ENCODE data around the gene RRAGD.

The RRAGD gene

DNA sequence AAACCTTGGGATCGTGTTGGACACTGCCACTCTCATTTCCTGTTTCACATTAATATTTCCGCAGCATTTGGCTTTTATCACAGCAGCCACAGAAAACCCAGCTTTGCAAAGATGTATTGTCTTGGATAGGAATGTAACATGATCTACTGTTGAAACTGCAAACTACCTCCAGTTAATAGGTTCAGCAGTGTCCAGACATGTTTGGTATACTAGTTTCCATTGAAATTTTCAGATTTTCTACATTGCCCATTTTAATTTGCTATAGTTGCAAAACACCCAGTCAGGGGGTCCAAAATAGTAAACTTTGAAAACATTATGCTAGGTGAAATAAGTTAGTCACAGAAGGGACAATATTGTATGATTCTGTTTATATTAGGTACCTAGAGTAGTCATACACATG is 24.2 kb upstream of the RRAGD start:
- Histone ChIP-seq H3K27me3 (ENCODE audit: control insufficient read depth in 1 of 2, insufficient read depth in 2 of 2, low read length in 2 of 2) (no peaks in the 10 kb centered on the region), H3K36me3 (ENCODE audit: control insufficient read depth in 2 of 2, insufficient read depth in 2 of 2, low read length in 2 of 2) (no peaks in the 10 kb centered on the region), H3K4me3 (ENCODE audit: low read length in 2 of 2) (no peak overlapping the region), H3K4me1 (ENCODE audit: control insufficient read depth, insufficient read depth, low read length) (peaks cover 13% of the 10 kb centered on the region), H3K27ac (ENCODE audit: low read length) (no peak overlapping the region), H3K9ac (ENCODE audit: low read length in 2 of 2) (no peak overlapping the region), H3K9me3 (ENCODE audit: control insufficient read depth in 2 of 2, low read length in 2 of 2) (peaks cover 0 to 3% of the 10 kb centered on the region in 2 donors)

DNA sequence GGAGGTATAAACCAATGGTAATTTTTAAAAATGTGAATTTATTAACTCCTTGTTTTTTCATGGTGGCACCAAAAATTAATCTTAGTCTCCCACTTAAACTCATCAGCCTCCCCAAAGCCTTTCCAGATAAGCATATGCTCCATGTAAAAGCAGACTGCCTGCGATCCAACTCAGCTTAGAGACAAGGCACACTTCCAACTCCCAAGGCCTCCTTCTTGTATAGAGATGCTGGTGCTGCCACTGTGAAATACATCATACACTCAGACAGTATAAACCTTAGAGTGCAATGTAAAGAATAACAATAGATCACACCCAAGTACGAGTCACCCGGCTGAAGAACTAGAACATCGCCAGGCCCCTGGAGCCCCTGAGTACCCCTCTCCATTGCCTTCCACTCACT is 22.9 kb upstream of the RRAGD start:
- Histone ChIP-seq H3K4me1 (ENCODE audit: control insufficient read depth, insufficient read depth, low read length) (peaks cover 13% of the 10 kb centered on the region), H3K27ac (ENCODE audit: low read length) (no peak overlapping the region), H3K4me3 (ENCODE audit: low read length in 2 of 2) (no peak overlapping the region), H3K9me3 (ENCODE audit: control insufficient read depth in 2 of 2, low read length in 2 of 2) (no peaks in the 10 kb centered on the region), H3K9ac (ENCODE audit: low read length in 2 of 2) (no peak overlapping the region), H3K36me3 (ENCODE audit: control insufficient read depth in 2 of 2, insufficient read depth in 2 of 2, low read length in 2 of 2) (no peaks in the 10 kb centered on the region), H3K27me3 (ENCODE audit: control insufficient read depth in 1 of 2, insufficient read depth in 2 of 2, low read length in 2 of 2) (no peaks in the 10 kb centered on the region)

DNA sequence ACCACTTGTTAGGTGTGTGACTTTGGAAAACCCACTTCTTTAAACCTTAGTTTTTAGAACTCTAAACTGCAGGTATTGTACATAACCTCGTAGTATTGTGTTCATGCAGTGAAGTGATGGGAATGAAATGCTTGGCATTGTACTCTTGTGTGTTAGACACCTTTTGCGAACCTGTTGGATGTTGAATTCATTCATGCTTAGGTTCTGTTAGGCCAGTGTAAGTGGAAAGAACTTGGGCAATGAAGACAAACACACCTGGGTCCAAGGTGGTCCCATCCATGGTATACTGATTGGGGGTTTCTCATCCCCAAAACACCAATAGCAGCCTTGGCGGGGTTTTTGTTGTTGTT is 22.1 kb upstream of the RRAGD start:
- no peak overlapping the region for H3K9ac ChIP-seq (ENCODE audit: low read length in 2 of 2)
- no peak overlapping the region for H3K27ac ChIP-seq (ENCODE audit: low read length)
- H3K4me3 ChIP-seq (ENCODE audit: low read length in 2 of 2), result peak overlapping the region; percentile 60 to 79

DNA sequence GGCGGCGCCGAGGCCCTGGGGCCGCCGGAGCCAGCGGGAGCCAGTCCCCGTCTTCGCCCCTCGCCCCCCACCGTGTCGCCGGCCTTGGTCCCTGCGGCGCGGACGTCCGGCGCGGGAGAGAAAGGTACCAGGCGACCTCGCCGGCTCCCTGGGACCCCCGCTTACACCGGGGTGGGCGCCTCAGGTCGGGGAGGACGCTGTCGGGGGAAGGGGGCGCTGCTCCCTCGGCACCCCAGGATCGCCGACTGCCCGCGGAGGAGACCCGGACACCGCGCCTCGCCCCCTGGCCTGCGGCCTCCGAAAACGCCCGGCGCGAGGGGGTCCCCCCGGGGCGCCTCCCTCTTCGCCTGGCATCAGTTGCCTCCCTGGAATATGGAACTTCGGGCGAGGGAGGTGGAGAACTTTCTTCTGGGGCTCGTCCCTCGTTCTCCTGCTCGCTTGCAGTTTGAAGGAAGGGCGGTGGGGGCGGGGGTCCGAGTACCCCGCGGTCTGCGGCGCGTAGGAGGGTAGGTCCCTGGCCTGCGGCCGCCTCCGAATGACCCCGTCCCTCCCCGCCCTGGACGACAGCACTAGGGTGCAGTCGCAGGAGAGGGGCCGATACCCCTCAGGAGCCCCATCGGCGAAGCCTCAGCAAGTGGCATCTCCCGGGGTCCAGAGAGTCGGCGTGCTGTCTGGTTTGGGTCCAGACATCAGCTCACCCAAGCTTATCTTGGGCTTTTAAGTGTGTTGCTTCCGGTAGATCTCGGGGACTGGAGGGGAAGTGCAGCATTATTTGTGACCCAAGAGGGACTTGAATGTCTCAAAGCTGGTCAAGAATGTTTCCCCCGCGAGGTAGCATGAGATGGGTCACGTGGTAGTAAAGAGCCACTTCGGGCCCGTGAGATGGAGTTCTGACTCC is 21.4 kb upstream of the RRAGD start:
- no peaks in the 10 kb centered on the region for H3K27me3 ChIP-seq (ENCODE audit: control insufficient read depth in 1 of 2, insufficient read depth in 2 of 2, low read length in 2 of 2)
- peaks cover 13% of the 10 kb centered on the region for H3K4me1 ChIP-seq (ENCODE audit: control insufficient read depth, insufficient read depth, low read length)
- H3K9me3 ChIP-seq (ENCODE audit: control insufficient read depth in 2 of 2, low read length in 2 of 2), result no peaks in the 10 kb centered on the region
- H3K4me3 ChIP-seq (ENCODE audit: low read length in 2 of 2), result peak overlapping the region; percentile 60 to 79
- H3K27ac ChIP-seq (ENCODE audit: low read length), result no peak overlapping the region
- no peaks in the 10 kb centered on the region for H3K36me3 ChIP-seq (ENCODE audit: control insufficient read depth in 2 of 2, insufficient read depth in 2 of 2, low read length in 2 of 2)
- peak overlapping the region; percentile 51 to 60 for H3K9ac ChIP-seq (ENCODE audit: low read length in 2 of 2)

More for the DNA sequence above, 22.1 kb upstream of the RRAGD start:
- peaks cover 13% of the 10 kb centered on the region for H3K4me1 ChIP-seq (ENCODE audit: control insufficient read depth, insufficient read depth, low read length)
- no peaks in the 10 kb centered on the region for H3K9me3 ChIP-seq (ENCODE audit: control insufficient read depth in 2 of 2, low read length in 2 of 2)
- no peaks in the 10 kb centered on the region for H3K27me3 ChIP-seq (ENCODE audit: control insufficient read depth in 1 of 2, insufficient read depth in 2 of 2, low read length in 2 of 2)
- H3K36me3 ChIP-seq (ENCODE audit: control insufficient read depth in 2 of 2, insufficient read depth in 2 of 2, low read length in 2 of 2), result no peaks in the 10 kb centered on the region

DNA sequence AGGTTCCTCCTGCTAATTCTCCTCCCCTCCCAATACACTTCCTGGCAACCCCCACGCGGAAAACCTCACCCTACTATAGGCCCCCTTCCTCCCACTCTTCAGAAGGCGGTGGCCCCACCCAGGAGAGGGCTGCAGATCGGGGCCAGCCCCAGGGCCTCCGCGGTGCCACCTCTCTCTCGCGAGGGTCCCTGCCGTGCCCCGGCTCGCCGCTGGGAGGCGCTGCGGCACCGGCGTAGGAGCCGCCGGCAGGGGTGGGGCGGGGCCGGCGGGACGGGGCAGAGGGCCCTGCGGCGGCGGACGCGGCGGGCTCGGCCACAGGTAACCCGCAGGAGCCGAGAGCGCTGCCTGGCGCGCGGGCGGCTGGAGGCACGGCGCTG is 20.8 kb upstream of the RRAGD start, which contains the start of gene ANKRD6:
Gene ANKRD6, plus strand, starts transcription at position 278 of the 377 bp plus-strand sequence. CDS start 133,825 bp downstream, outside the sequence.
- Histone ChIP-seq H3K36me3 (ENCODE audit: control insufficient read depth in 2 of 2, insufficient read depth in 2 of 2, low read length in 2 of 2) (no peaks in the 10 kb centered on the region), H3K9me3 (ENCODE audit: control insufficient read depth in 2 of 2, low read length in 2 of 2) (no peaks in the 10 kb centered on the region), H3K27me3 (ENCODE audit: control insufficient read depth in 1 of 2, insufficient read depth in 2 of 2, low read length in 2 of 2) (no peaks in the 10 kb centered on the region), H3K9ac (ENCODE audit: low read length in 2 of 2) (peak within 1 kb of the TSS; percentile 60), H3K27ac (ENCODE audit: low read length) (no peak within 1 kb of the TSS), H3K4me1 (ENCODE audit: control insufficient read depth, insufficient read depth, low read length) (peaks cover 13% of the 10 kb centered on the region), H3K4me3 (ENCODE audit: low read length in 2 of 2) (peak within 1 kb of the TSS; percentile 60 to 79)

DNA sequence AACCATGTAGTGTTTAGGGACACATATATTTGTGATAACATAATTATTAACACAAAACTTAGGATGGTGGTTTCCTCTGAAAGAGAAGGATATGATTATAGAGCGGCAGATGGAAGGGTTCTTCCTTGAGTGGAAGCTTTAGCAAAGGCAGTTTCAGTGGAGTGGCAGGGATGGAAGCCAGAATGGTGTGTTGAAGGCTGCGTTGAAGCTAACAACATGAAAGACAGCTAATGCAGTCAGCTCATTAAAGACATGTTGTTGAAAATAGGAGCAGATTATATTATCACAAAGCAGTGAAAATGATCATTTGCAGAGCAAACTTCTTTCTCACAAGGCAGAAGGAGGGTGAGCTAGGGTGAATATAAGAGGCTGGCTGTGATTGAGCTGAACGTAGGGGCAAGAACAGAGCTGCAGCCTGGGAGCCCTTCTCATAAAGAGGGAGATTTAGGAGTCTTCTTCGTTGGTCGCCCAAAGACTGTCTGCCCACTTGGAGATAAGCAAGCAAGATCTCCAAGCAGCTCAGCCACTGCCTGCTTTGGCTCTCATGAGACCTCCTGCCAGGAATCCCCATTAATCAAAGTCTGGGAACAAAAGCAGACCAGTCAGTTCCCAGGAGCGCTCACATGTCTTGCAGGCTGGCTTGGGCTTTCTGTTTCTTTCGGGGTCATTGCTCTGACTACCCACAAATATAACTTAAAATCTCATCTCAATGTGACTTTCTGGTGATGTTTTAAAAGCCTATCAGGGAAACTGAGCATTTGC is 18.3 kb upstream of the RRAGD start:
- H3K27me3 ChIP-seq (ENCODE audit: control insufficient read depth in 1 of 2, insufficient read depth in 2 of 2, low read length in 2 of 2), result no peaks in the 10 kb centered on the region
- H3K36me3 ChIP-seq (ENCODE audit: control insufficient read depth in 2 of 2, insufficient read depth in 2 of 2, low read length in 2 of 2), result no peaks in the 10 kb centered on the region
- no peak overlapping the region for H3K27ac ChIP-seq (ENCODE audit: low read length)
- no peak overlapping the region for H3K9ac ChIP-seq (ENCODE audit: low read length in 2 of 2)
- peaks cover 13% of the 10 kb centered on the region for H3K4me1 ChIP-seq (ENCODE audit: control insufficient read depth, insufficient read depth, low read length)
- H3K9me3 ChIP-seq (ENCODE audit: control insufficient read depth in 2 of 2, low read length in 2 of 2), result no peaks in the 10 kb centered on the region
- H3K4me3 ChIP-seq (ENCODE audit: low read length in 2 of 2), result no peak overlapping the region

DNA sequence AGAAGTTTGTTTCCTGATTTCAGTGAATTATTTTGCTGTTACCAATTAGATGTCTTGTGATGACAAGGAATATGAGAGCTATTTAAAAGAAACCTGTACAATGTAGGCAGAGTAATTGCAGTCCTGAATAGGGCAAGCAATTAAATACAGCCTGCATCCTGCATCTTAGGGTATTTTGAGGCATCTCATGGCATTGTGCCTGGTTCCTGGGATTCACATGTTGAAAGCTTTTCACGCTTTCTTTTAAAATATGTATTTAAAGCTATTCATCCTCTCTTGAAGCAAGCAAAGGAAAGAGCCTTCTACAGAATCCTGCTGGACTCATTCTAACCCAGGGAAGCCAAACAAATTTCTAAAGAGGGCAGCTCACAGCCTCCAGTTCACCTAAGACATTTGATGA is 4.7 kb upstream of the RRAGD start:
- Histone ChIP-seq H3K9me3 (ENCODE audit: control insufficient read depth in 2 of 2, low read length in 2 of 2) (no peaks in the 10 kb centered on the region), H3K27me3 (ENCODE audit: control insufficient read depth in 1 of 2, insufficient read depth in 2 of 2, low read length in 2 of 2) (no peaks in the 10 kb centered on the region), H3K4me3 (ENCODE audit: low read length in 2 of 2) (no peak overlapping the region), H3K36me3 (ENCODE audit: control insufficient read depth in 2 of 2, insufficient read depth in 2 of 2, low read length in 2 of 2) (no peaks in the 10 kb centered on the region), H3K9ac (ENCODE audit: low read length in 2 of 2) (no peak overlapping the region), H3K4me1 (ENCODE audit: control insufficient read depth, insufficient read depth, low read length) (peaks cover 11% of the 10 kb centered on the region), H3K27ac (ENCODE audit: low read length) (no peak overlapping the region)

DNA sequence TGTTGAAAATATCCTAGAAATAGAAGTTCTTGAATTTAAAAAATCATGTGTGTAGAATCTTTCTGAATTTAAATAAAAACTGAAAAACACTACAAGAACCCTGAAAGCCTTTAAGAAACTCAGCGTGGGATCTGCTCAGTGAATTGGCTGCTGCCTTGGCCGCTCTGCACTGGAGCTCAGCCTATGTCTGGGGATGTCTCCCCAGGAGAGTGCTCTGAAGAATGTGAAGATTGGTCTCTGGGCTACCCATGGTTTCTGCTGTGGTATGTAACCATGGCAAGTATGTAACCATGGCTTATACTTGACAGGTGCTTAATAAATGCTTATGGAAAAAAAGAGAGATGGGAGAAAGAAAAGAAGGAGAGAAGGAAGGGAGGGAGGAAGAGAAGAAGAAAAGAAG is 3.1 kb upstream of the RRAGD start:
- Histone ChIP-seq H3K27ac (ENCODE audit: low read length) (no peak overlapping the region), H3K27me3 (ENCODE audit: control insufficient read depth in 1 of 2, insufficient read depth in 2 of 2, low read length in 2 of 2) (no peaks in the 10 kb centered on the region), H3K4me3 (ENCODE audit: low read length in 2 of 2) (no peak overlapping the region), H3K9ac (ENCODE audit: low read length in 2 of 2) (no peak overlapping the region), H3K4me1 (ENCODE audit: control insufficient read depth, insufficient read depth, low read length) (peaks cover 15% of the 10 kb centered on the region), H3K36me3 (ENCODE audit: control insufficient read depth in 2 of 2, insufficient read depth in 2 of 2, low read length in 2 of 2) (no peaks in the 10 kb centered on the region), H3K9me3 (ENCODE audit: control insufficient read depth in 2 of 2, low read length in 2 of 2) (no peaks in the 10 kb centered on the region)

DNA sequence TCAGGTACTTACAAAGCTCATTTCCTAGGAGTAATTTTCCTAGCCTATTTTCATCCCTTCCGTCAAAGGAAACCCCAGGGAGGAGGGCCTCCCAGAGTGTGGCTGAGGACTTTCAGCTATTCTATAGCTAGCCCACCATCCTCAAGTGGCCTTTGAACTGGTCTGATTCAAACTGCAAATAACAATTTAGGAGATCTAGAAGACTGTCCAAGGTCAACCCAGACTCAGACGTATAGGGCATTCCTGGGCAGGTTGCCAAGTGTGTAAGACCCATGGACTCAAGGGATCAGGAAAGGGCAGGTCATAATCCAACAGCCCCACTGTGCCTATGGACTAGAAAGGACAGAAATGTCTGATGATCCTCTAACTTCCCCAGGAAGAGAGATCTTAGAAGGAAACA is 2.1 kb upstream of the RRAGD start:
- peaks cover 15% of the 10 kb centered on the region for H3K4me1 ChIP-seq (ENCODE audit: control insufficient read depth, insufficient read depth, low read length)
- no peak overlapping the region for H3K9ac ChIP-seq (ENCODE audit: low read length in 2 of 2)
- no peak overlapping the region for H3K4me3 ChIP-seq (ENCODE audit: low read length in 2 of 2)
- no peak overlapping the region for H3K27ac ChIP-seq (ENCODE audit: low read length)
- H3K27me3 ChIP-seq (ENCODE audit: control insufficient read depth in 1 of 2, insufficient read depth in 2 of 2, low read length in 2 of 2), result no peaks in the 10 kb centered on the region
- no peaks in the 10 kb centered on the region for H3K36me3 ChIP-seq (ENCODE audit: control insufficient read depth in 2 of 2, insufficient read depth in 2 of 2, low read length in 2 of 2)
- no peaks in the 10 kb centered on the region for H3K9me3 ChIP-seq (ENCODE audit: control insufficient read depth in 2 of 2, low read length in 2 of 2)

DNA sequence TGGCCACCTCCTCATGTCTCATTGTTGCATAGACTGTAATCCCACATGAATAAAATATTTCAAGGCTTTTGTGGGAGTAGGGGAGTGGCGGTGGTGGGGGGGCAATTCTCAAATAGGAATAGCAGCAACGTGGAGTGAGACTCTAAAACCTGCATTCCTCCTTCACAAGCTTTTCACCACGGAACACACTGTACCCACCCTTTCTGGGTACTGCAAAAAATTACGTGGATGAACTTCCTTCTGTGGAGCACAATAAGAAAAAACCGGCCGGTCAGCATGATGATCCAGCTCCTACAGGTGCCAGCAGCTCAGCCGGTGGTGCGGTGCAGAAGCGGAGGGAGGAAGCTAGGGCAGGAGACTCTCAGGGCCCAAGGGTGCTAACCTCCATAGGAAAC is 930 bp upstream of the RRAGD start:
- Histone ChIP-seq H3K36me3 (ENCODE audit: control insufficient read depth in 2 of 2, insufficient read depth in 2 of 2, low read length in 2 of 2) (no peaks in the 10 kb centered on the region), H3K27ac (ENCODE audit: low read length) (no peak overlapping the region), H3K9ac (ENCODE audit: low read length in 2 of 2) (peak overlapping the region; percentile 21 to 64), H3K9me3 (ENCODE audit: control insufficient read depth in 2 of 2, low read length in 2 of 2) (no peaks in the 10 kb centered on the region), H3K4me3 (ENCODE audit: low read length in 2 of 2) (peak overlapping the region; percentile 67 to 81), H3K4me1 (ENCODE audit: control insufficient read depth, insufficient read depth, low read length) (peaks cover 15% of the 10 kb centered on the region), H3K27me3 (ENCODE audit: control insufficient read depth in 1 of 2, insufficient read depth in 2 of 2, low read length in 2 of 2) (no peaks in the 10 kb centered on the region)

Data from stomach smooth muscle (tissue), 2 donors.